ENCODE measurements around the gene ANKH.

- no peak for TF ChIP-seq CEBPB (IDR thresholded peaks at IDR 0.05)
- TF ChIP-seq YY1 (IDR thresholded peaks at IDR 0.05; ENCODE audit: low read depth): no peak
Measured at GRCh38 chr5:14683906-14684455, 187.6 kb downstream of the ANKH start.

Measured in Ishikawa (cell line).